ENCODE measurements around the gene GNA12.

- TF ChIP-seq GATA2 (IDR thresholded peaks at IDR 0.05; ENCODE audit: low read depth, low read length) = no peak
- no peak for TF ChIP-seq GATA3 (IDR thresholded peaks at IDR 0.05; ENCODE audit: low read depth, low read length)
Observed at GRCh38 chr7:2763597-2763996, 80.5 kb downstream of the GNA12 start.

All from SH-SY5Y (cell line).